ENCODE results near the gene VPREB3. TPM values are rescaled to one million over a fixed set of nuclear protein-coding genes. Genes with fewer than 3 reads are reported as not detected.

Gene VPREB3
- not detected for total RNA-seq (ENCODE audit: insufficient read depth, low replicate concordance)

- no peak for DNase-seq (ENCODE audit: low spot score)
Measured at GRCh38 chr22:23754220-23754919, at the start of gene VPREB3. TSS of gene VPREB3 (minus strand) at chr22:23754425. CDS start at chr22:23754363, 62 bp downstream.

DNA sequence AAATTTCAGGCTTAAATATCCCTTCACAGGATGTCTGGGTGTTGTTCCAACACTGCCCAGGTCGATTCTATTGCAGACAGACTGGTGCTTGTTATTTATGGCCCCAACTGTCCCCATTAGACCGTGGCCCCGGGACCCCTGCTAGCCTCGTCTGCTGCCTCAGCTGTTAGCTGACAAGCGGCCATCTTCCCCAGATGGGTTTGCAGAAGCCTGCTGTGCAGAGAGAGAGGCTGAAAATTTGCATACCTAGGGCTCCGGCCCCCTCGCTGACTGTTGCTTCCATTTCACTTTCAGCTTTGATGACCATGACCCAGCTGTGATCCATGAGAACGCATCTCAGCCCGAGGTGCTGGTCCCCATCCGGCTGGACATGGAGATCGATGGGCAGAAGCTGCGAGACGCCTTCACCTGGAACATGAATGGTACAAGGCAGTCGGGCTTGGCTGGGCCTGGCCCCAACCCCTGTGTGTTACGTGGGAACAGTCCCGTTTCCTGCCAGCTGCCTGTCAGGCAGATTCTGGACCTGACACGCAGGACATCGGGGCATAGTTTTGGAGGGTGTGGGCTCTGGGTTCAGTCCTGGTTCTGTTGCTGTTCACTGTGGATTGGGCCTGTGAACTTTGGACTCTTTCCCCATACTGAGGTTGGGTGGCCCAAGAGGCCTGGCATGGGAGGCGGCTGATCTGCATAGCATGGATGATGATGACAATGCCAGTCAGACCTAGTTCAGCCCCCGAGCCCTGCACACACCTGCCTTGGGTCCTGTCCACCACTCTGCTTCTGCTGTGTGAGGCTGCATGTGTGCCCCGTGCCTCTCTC, 49.0 kb upstream of the VPREB3 start:
- DNase-seq (ENCODE audit: low spot score), result no peak

DNA sequence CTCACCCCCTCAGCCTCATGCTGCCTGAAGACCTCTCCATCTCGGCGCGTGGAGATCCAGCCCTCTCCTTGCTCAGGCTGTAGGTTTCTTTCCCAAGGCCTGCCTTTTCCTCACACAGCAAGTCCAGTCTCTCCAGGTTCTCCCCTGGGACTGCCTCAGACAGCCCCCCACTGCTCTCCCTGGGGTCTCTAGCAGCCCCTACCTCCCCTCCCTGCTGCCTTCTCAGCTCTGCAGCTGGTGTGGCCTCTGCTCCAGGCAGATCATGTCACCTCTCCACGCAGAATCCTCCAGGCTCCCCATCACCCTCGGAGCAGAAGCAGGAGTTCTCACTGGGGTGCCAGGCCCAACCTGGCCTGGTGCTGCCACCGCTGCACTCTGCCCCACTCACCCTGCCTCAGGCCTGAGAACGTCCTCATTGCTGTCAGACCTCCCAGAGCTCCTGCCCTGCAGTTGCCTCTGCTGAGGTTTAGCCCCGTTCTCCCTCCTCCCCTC, 47.7 kb upstream of the VPREB3 start:
- no peak for DNase-seq (ENCODE audit: low spot score)

DNA sequence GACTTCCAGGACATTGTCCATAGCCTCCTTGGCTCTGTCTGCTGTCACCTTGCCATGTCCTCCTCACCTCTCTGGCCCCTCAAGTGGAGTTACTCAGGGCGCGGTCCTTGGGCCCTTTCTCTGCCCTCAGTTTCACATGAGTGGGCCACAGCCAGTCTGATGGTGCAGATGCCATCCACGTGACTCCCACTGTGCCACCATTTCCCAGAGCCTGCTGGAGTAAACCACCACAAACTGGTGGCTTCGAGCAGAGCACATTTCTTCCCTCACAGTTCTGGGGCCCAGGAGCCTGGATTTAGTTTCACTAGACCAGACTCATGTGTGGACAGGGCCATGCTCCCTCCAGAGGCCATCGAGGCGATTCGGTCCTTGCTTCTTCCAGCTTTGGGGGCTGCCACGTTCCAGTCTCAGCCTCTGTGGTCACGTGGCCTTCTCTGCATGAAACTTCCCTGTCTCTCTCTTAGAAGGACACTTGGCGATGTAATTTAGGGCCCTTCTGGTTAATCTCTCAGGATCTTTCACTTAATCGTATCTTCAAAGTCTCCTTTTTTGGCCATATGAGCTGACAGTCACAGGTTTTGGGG, 47.1 kb upstream of the VPREB3 start:
- DNase-seq (ENCODE audit: low spot score), result no peak

DNA sequence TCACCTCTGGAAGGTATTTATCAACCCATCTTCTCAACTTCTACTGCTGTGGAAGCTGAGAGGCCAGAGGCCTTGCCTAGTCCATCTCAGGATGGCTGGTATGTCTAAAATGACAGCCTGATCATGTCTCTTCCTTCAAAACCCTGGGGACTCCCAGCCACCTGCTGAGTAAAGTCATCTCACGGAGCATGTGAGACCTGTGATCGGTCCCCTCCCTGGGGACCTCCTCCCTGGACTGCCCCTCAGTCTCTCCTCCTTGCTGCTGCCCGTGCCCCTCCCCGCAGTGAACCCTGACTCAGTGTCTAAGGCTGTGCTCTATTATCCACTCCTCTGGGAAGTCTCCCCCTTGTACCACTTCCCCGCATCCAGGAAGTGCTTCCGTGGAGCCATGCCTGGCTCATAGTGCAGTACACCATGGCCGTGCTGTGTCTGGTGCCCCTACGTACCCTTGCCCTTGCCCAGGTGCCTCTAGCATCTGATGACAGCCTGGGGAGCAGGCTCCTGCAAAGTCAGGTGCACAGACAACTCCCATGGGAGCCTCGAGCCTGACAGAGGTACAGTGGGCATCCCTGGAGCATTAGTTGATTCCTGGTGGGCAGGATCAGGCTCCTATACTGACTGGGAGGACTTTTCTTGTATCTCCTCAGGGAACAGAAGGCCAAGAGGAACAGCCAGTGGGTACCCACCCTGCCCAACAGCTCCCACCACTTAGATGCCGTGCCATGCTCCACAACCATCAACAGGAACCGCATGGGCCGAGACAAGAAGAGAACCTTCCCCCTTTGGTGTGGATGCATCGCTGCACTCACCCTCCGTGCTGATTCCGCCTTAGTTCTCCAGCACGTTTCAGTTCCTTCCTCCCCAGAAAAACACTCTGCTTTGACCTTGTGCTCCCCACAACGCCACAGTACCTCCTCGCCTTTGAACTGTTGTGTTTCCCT, 46.3 kb upstream of the VPREB3 start:
- DNase-seq (ENCODE audit: low spot score), result no peak

DNA sequence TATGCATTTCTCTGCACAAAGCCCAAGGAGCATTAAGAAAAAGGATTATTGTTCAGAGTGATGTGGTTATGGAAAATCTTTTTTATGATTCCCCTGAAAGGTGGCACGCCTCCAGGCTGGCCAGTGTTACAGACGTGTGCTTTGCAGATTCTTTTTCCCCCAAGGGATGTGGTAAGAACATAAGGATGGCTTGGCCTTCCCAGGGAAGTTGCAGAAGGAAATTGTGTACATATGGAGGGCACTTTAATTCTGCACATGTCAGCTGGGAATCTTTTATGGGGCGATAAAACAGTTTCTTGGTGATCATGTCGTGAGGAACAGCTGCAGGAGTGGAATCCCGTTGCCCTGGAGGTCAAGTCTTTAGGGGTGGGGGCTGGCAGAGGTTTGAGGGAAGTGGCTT, 42.2 kb upstream of the VPREB3 start:
- DNase-seq (ENCODE audit: low spot score), result peak; percentile 94

- DNase-seq (ENCODE audit: low spot score), result no peak
Measured at GRCh38 chr22:23793326-23793725, 39.1 kb upstream of the VPREB3 start.

DNA sequence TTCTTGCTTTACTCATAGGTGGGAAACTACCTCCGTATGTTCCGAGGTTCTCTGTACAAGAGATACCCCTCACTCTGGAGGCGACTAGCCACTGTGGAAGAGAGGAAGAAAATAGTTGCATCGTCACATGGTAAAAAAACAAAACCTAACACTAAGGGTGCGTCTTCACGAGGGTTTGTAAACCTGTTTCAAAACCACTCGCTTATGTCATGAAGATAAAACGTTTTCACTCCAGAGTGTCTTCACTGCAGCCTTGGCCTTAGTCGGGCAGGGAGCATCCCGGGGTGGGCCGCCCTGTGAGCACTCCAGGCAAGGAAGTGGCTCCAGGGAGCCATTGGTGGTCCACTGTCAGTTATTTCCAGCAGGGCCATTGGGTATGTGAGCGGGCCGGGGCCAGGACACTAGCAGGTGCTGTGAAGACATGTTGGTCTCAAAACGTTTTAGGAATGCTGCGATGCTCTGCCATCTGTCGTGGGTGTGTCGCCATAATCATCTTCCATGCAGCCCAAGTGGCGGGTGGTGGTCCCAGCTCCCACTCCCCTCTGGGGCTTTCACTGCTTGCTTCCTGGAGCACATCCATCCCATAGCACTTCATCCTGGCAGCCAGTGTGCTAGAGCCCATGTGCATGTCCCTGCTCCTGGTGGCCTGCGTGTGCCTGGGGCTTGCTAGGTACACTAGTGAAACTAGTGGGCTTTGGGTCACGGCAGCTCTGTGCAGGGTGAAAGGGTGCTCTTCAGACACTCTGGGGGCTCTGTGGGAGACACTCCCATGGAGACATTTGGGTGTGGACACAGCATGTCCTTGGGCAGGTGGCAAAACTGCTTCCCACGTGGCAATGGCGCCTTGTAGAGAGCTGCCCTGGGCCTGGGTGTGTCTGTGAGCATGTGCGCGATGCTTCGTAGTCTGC, 37.8 kb upstream of the VPREB3 start:
- DNase-seq (ENCODE audit: low spot score), result no peak

DNA sequence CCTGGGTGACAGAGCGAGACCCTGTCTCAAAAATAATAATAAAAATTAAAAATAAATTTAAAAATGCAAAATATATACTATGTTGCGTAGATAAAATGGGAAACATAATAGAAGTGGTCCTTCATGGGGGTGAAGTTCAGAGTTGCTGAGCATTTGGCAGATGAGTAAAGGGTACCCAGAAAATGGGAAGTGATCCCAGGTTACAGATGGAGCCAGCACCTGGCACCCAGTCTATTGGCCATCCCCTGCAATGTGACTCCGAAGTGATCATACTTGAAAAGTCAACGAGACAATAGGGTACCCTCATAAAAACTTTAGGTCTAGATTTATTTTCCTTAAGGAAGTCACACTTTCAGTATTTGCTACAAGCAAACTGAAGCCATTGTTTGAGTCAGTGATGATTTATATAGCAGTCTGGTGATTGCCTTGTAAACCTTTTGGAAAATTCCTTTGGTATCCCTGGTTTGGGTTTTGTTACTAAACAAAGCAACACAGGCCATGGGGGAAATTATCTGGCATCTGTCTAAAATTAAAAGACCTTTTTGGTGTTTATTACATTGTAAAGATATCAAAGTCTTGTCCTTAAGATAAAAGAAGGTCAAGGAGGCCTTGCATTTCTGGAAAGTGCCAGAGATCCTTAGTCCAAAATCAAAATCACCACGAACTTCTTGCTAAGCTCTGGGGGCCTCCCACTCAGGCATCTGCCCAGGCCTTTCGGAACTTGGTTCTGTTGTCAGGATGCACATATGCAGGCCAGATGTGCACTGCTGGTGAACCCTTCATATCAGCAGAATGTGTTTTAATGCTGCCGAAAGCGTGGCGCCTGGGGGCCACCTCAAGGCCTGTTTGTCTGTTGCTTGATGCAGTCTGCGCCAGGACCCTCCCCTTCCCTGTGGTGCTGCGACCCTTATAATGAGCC, 36.9 kb upstream of the VPREB3 start:
- DNase-seq (ENCODE audit: low spot score), result peak; percentile 97

GRCh38 chr22:23789638-23790037, 35.4 kb upstream of the VPREB3 start:
- no peak for DNase-seq (ENCODE audit: low spot score)

DNA sequence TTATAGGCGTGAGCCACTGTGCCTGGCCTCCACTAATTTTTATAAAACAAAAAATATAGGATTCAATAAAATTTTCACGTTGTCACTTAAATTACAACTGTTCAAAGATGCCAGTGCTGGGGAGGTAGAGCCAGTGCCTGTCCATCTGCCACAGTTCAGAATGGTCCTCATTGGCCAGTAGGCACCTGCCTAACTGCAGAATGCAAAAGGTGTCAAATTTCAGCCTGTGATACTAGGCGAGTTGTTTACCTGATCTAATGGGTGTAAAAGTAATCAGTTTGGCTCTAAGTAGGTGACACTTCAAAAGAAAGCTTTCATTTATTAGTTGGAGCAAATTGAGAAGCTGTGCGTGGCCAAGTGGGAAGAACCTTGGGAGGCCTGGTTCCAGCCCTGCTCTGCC, 34.9 kb upstream of the VPREB3 start:
- DNase-seq (ENCODE audit: low spot score), result no peak

- peak; percentile 53 for DNase-seq (ENCODE audit: low spot score)
Measured at GRCh38 chr22:23787910-23788309, 33.7 kb upstream of the VPREB3 start.

GRCh38 chr22:23787600-23787896, 33.3 kb upstream of the VPREB3 start:
- no peak for DNase-seq (ENCODE audit: low spot score)

DNA sequence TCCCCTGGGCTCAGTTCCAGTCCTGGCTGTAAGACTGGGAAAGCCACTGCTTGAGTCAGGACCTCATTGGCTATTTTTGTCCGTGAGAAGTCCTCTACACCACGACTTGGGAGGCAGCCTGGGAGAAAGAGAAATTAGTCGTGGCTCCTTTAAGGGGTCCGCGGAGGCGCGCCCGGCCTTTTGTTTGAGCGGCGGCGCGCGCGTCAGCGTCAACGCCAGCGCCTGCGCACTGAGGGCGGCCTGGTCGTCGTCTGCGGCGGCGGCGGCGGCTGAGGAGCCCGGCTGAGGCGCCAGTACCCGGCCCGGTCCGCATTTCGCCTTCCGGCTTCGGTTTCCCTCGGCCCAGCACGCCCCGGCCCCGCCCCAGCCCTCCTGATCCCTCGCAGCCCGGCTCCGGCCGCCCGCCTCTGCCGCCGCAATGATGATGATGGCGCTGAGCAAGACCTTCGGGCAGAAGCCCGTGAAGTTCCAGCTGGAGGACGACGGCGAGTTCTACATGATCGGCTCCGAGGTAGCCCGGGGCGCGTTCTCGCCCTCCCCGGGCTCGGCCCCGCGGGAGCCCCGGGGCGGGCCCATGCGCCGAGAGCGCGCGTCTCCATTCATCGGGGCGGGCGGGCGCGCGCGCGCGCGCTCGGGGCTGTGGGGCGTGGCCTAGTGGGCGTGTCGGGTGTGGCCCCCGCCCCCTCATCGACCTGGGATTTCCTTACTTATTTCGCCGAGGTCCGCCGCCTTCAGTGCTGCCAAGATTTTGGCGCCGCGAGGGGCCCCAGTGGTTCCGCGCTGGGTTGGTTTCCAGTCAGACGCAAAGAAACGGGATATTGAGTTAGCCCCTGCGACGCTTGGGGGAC, 32.8 kb upstream of the VPREB3 start, which contains the start of gene SMARCB1:
SMARCB1 (plus strand) TSS at position 215 of the 848 bp plus-strand sequence; CDS start at position 419, 204 bp downstream.
- DNase-seq (ENCODE audit: low spot score), result peak; percentile 95

- DNase-seq (ENCODE audit: low spot score), result no peak
Measured at GRCh38 chr22:23786261-23786710, 32.1 kb upstream of the VPREB3 start.

DNA sequence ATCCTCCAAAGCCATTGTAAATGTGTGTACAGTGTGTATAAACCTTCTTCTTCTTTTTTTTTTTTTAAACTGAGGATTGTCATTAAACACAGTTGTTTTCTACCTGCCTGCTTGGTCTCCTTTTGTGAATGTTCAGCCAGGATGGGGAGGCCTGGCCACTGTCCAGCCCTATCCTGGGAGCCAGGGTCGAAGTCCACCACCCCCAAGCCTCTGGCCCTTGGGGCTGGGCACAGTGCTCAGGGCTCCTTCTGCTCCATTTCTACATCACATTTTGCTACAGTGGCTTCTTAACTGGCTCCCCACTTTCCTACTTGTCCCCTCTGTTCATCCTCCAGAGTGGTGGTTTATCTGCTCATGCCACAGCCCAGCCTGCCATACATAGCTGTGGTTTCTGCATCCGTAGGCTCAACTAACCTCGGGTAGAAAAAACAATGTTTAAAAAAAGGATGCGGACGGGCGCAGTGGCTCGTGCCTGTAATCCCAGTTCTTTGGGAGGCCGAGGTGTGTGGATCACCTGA, 30.0 kb upstream of the VPREB3 start:
- DNase-seq (ENCODE audit: low spot score), result no peak

DNA sequence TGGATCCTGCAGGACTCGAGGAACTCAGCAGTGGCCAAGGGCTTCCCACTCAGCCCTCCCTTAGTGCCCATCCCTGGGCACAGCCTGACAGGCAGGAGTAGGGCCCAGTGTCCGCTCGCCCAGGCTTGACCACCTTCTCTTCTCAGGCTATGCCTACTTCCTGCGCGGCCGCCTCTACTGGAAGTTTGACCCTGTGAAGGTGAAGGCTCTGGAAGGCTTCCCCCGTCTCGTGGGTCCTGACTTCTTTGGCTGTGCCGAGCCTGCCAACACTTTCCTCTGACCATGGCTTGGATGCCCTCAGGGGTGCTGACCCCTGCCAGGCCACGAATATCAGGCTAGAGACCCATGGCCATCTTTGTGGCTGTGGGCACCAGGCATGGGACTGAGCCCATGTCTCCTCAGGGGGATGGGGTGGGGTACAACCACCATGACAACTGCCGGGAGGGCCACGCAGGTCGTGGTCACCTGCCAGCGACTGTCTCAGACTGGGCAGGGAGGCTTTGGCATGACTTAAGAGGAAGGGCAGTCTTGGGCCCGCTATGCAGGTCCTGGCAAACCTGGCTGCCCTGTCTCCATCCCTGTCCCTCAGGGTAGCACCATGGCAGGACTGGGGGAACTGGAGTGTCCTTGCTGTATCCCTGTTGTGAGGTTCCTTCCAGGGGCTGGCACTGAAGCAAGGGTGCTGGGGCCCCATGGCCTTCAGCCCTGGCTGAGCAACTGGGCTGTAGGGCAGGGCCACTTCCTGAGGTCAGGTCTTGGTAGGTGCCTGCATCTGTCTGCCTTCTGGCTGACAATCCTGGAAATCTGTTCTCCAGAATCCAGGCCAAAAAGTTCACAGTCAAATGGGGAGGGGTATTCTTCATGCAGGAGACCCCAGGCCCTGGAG, 29.3 kb upstream of the VPREB3 start:
- no peak for DNase-seq (ENCODE audit: low spot score)
